ENCODE results near the gene CACNA1E. TPM values are rescaled to one million over a fixed set of nuclear protein-coding genes. Genes with fewer than 3 reads are reported as not detected.

The CACNA1E gene
- total and polyA plus RNA-seq, 2 of the 4 experiments (the other 2 are of a cell fraction), result not detected

GRCh38 chr1:181493166-181493565 lies 9.8 kb downstream of the CACNA1E start:
- Histone ChIP-seq H3K79me1 (ENCODE audit: low read depth in 1 of 2, low read length in 2 of 2) (no peaks in the 10 kb centered on the region), H3K4me1 (ENCODE audit: control insufficient read depth, insufficient read depth, low read length) (no peaks in the 10 kb centered on the region), H2BK15ac (ENCODE audit: low read depth, low read length) (no peak overlapping the region), H3K27me3 (ENCODE audit: control insufficient read depth, insufficient read depth, low read length) (no peaks in the 10 kb centered on the region), H3K14ac (replicated peaks; ENCODE audit: low read depth, low read length) (no peak overlapping the region), H2AK9ac (replicated peaks; ENCODE audit: low read depth, low read length, poor library complexity) (no peak overlapping the region), H3K9me3 (ENCODE audit: control insufficient read depth, insufficient read depth, low read length) (no peaks in the 10 kb centered on the region), H3K4me2 (ENCODE audit: low read depth, low read length) (no peak overlapping the region), H3K9ac (ENCODE audit: low read depth, low read length) (no peak overlapping the region), H2AFZ (replicated peaks; ENCODE audit: low read length, poor library complexity) (no peak overlapping the region), H2BK120ac (ENCODE audit: low read depth, low read length) (no peak overlapping the region), H3K27ac (ENCODE audit: insufficient read depth, low read length) (no peak overlapping the region), H2BK20ac (ENCODE audit: low read depth, low read length) (no peak overlapping the region), H3K36me3 (ENCODE audit: control insufficient read depth, insufficient read depth, low read length) (no peaks in the 10 kb centered on the region), H3K9me1 (ENCODE audit: insufficient read depth, low read length) (no peaks in the 10 kb centered on the region), H3K4ac (ENCODE audit: low read depth, low read length) (no peak overlapping the region), H3K4me3 (ENCODE audit: insufficient read depth, low read depth, low read length) (no peak overlapping the region), H3K23ac (ENCODE audit: low read depth, low read length) (no peak overlapping the region), H4K5ac (ENCODE audit: low read depth, low read length) (no peak overlapping the region), H4K91ac (ENCODE audit: insufficient read depth, low read depth, low read length) (no peak overlapping the region), H3K56ac (ENCODE audit: extremely low read depth, insufficient read depth, low read length) (no peak overlapping the region), H2BK5ac (ENCODE audit: low read depth, low read length, poor library complexity, severe bottlenecking) (no peak overlapping the region), H4K8ac (ENCODE audit: low read depth in 2 of 2, low read length in 2 of 2) (no peak overlapping the region), H4K20me1 (ENCODE audit: insufficient read depth, low read length) (no peaks in the 10 kb centered on the region), H2AK5ac (ENCODE audit: low read depth, low read length) (no peak overlapping the region), H3K18ac (ENCODE audit: low read depth, low read length) (no peak overlapping the region)
- in situ Hi-C loops (cut with MboI; ENCODE audit: low sequenced_read_pairs), result no loop called here
- ChIA-PET POLR2A (ENCODE audit: unreplicated experiment) (no interaction called here), CTCF (no interaction called here)
- ATAC-seq (ENCODE audit: low read depth), result no peak
- dilution Hi-C loops (cut with HindIII; ENCODE audit: low sequenced_read_pairs, unreplicated experiment), result no loop called here
- no CpG with 5 or more reads among the region's 3 CpGs for WGBS, 2 experiments (ENCODE audit: extremely low coverage in 2 of 2, insufficient read length in 1 of 2)
- intact Hi-C loops (cut with micrococcal nuclease), result no loop called here
- DNase-seq, result no peak
- no TSS peak for BruUV-seq (replicated peaks)
- TF ChIP-seq RCOR1 (IDR thresholded peaks at IDR 0.05; ENCODE audit: insufficient replicate concordance, low read length) (no peak), RAD21 (IDR thresholded peaks at IDR 0.05; ENCODE audit: low read length) (no peak), POLR2A (IDR thresholded peaks at IDR 0.05; ENCODE audit: low read depth, low read length) (no peak), FOS (IDR thresholded peaks at IDR 0.05; ENCODE audit: low read depth, low read length) (no peak)

All from IMR-90 (cell line).